Calu3 (cell line): Measurements from ENCODE around the gene ASAP2. TPM values are rescaled to one million over a fixed set of nuclear protein-coding genes. Genes with fewer than 3 reads are reported as not detected.

ENCODE experiments used
- BruUV-seq: library from RNA; stranded (reverse); fragments of 400-500 nt; replicated peaks from 2 replicates; lab custom pipeline; 2021; lab: Mats Ljungman, UMichigan
- CTCF ChIA-PET: fragments of 300-600 bp; sonication (Branson Sonifier 250); formaldehyde crosslinking; loops from one replicate; lab custom pipeline; 2022; ENCODE audit warnings: antibody characterized with exemption; lab: Charles Lee
- DNase-seq: peaks from one replicate; pipeline ENCODE4 v3.0.0; 2022
- H3K27ac Mint-ChIP-seq: one replicate; pipeline ENCODE4 v1.8.0; 2022; ENCODE audit warnings: mixed read lengths; ENCODE audit not compliant: unreplicated experiment
- H3K27me3 Mint-ChIP-seq: one replicate; pipeline ENCODE4 v1.8.0; 2022; ENCODE audit warnings: mixed read lengths; ENCODE audit not compliant: unreplicated experiment
- H3K36me3 Mint-ChIP-seq: one replicate; pipeline ENCODE4 v1.8.0; 2022; ENCODE audit warnings: mild to moderate bottlenecking, moderate library complexity, mixed read lengths; ENCODE audit not compliant: insufficient read depth, unreplicated experiment
- H3K4me1 Mint-ChIP-seq: one replicate; pipeline ENCODE4 v1.8.0; 2022; ENCODE audit warnings: mild to moderate bottlenecking, low read depth, mixed read lengths; ENCODE audit not compliant: unreplicated experiment
- H3K4me3 Mint-ChIP-seq: one replicate; pipeline ENCODE4 v1.8.0; 2022; ENCODE audit warnings: mild to moderate bottlenecking, low read depth, moderate library complexity, mixed read lengths; ENCODE audit not compliant: unreplicated experiment
- H3K9me3 Mint-ChIP-seq: one replicate; pipeline ENCODE4 v1.8.0; 2022; ENCODE audit warnings: low read depth, mixed read lengths; ENCODE audit not compliant: unreplicated experiment
- intact Hi-C: fragments of 100-400 bp; cut with micrococcal nuclease; formaldehyde crosslinking; loops from one replicate; pipeline ENCODE4 v1.10.0; 2022; ENCODE audit not compliant: unreplicated experiment
- total RNA-seq: library from RNA; stranded (reverse); gene quantifications from 2 replicates; pipeline ENCODE4 v1.2.3, GENCODE V29; 2022
- TF ChIP-seq, protein P1 (sequence below): fragments of 200-600 bp; IDR thresholded peaks from one replicate; pipeline ENCODE4 v1.8.0; 2022; ENCODE audit warnings: antibody characterized with exemption; ENCODE audit not compliant: unreplicated experiment

Gene ASAP2
- total RNA-seq, 1 experiment from 2014 or later: 78.6 TPM

DNA sequence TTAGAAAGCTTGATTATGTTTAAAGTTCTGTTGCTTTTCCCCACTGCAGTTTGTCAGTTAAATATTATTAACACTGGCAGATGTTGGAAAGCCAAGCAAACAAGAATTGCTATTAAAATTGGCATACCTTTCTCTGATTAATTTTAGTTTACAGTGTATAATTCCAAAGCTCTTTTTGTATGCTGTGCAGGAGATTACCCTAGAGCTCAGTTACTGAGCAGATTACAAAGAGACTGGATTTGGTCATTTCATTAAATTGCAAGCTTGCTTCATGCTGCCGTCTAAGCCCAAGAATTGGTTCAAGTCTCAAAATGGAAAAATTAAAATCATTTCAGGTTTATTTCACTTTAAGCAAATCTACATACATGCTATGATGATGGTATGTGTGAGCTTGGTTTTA, 2.3 kb downstream of the ASAP2 start:
- Mint-ChIP-seq H3K4me1 (peaks cover 61% of the 10 kb centered on the region), H3K27ac (peak overlapping the region; percentile 84), H3K36me3 (peaks cover 73% of the 10 kb centered on the region), H3K27me3 (no peaks in the 10 kb centered on the region), H3K4me3 (peak overlapping the region; percentile 95), H3K9me3 (no peaks in the 10 kb centered on the region)
- DNase-seq: no peak
- no TSS peak for BruUV-seq
- CTCF ChIA-PET: interaction anchor here (0.6 to 2.4 kb wide), 10 partner anchors 16 to 343 kb away, joined by 3 to 12 read pairs (median 4); no protein-coding TSS in a partner anchor
- TF ChIP-seq, protein P1, sequence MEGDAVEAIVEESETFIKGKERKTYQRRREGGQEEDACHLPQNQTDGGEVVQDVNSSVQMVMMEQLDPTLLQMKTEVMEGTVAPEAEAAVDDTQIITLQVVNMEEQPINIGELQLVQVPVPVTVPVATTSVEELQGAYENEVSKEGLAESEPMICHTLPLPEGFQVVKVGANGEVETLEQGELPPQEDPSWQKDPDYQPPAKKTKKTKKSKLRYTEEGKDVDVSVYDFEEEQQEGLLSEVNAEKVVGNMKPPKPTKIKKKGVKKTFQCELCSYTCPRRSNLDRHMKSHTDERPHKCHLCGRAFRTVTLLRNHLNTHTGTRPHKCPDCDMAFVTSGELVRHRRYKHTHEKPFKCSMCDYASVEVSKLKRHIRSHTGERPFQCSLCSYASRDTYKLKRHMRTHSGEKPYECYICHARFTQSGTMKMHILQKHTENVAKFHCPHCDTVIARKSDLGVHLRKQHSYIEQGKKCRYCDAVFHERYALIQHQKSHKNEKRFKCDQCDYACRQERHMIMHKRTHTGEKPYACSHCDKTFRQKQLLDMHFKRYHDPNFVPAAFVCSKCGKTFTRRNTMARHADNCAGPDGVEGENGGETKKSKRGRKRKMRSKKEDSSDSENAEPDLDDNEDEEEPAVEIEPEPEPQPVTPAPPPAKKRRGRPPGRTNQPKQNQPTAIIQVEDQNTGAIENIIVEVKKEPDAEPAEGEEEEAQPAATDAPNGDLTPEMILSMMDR: no peak
- intact Hi-C loops: loop anchor here (1.0 to 5.0 kb wide), 2 partner anchors 26 to 78 kb away; no protein-coding TSS in a partner anchor

DNA sequence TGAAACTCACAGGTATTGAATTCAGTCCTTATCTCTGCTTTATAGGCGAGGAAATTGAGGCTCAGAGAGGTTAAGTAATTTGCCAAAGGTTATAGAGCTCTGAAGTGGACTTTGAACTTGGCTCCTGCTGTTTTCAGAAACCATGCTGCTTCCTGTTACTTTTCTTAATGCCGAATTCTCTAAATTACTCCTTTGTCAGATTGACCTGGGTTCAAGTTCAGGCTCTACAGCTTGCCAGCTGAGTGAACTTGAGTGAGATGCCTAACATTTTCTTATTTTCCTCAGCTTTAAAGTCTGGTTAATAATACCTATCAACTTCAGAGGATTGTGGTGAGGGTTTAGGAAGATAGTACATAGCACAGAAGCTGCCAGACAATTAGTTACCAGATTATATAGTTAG, 3.4 kb downstream of the ASAP2 start:
- H3K36me3 Mint-ChIP-seq: peaks cover 77% of the 10 kb centered on the region
- peak overlapping the region; percentile 90 for H3K27ac Mint-ChIP-seq
- intact Hi-C loops: no loop called here
- BruUV-seq: no TSS peak
- H3K4me3 Mint-ChIP-seq: peak overlapping the region; percentile 95
- DNase-seq: no peak
- H3K27me3 Mint-ChIP-seq: no peaks in the 10 kb centered on the region
- CTCF ChIA-PET: interaction anchor here (1.6 to 2.4 kb wide), 2 partner anchors 31 to 123 kb away, joined by 4 to 12 read pairs; no protein-coding TSS in a partner anchor
- TF ChIP-seq, protein P1: no peak
- H3K9me3 Mint-ChIP-seq: no peaks in the 10 kb centered on the region
- H3K4me1 Mint-ChIP-seq: peaks cover 56% of the 10 kb centered on the region

DNA sequence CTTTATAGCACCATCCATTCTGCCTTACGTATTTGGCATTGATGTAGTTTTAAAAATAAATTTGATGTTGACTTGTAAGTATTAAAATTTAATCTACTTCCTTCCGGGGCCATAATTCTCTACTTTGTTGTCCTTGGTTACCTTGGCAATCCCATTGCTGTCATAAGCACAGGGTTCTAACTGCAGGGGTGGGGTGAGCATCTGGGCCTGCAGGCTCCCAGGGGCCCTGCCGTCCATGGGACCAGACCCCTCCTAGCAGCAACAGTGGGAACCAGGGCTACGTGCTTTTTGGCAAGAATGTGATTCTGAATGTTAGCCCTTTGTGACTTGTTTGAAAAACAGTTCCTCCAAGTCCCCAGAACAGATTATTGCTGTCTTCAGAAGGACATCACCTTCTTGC, 4.9 kb downstream of the ASAP2 start:
- Mint-ChIP-seq H3K36me3 (peaks cover 77% of the 10 kb centered on the region), H3K27ac (peak overlapping the region; percentile 25), H3K27me3 (no peaks in the 10 kb centered on the region), H3K4me1 (peaks cover 44% of the 10 kb centered on the region), H3K4me3 (peak overlapping the region; percentile 41), H3K9me3 (no peaks in the 10 kb centered on the region)
- TF ChIP-seq, protein P1: no peak
- intact Hi-C loops: no loop called here
- CTCF ChIA-PET: no interaction called here
- DNase-seq: peak; percentile 35
- BruUV-seq: no TSS peak

DNA sequence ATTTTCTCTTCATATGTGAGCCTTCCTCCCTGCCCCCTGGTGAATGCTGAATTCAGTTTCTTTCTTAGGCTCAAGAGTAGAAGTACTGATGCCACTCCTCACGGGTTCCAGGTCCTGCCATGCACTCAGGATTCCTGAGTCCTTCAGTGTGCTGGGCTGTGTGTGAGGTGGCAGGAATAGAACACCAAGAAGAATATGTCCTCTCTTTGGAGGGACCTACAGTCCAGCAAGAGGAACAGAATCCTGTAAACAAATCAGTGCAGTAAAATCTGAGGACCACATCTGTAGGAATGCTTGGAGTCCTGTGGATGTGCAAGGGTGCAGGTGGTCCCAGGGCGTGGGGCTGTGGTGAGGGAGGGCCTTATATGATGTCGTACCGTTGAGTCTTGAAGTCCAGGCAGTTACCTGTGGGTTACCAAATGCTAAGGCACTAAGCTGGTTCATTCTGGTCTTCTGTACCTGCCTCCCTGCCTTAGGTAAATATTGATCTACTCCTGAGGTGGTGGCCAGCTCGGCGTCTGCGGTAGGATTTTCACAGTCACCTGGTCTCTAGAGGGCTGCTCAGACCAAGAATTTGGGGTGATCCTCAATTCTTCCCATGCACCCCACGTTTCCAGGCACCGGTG, 5.5 kb downstream of the ASAP2 start:
- intact Hi-C loops: no loop called here
- Mint-ChIP-seq H3K27me3 (no peaks in the 10 kb centered on the region), H3K9me3 (no peaks in the 10 kb centered on the region), H3K27ac (peak overlapping the region; percentile 25), H3K4me3 (peak overlapping the region; percentile 41), H3K4me1 (peaks cover 45% of the 10 kb centered on the region), H3K36me3 (peaks cover 73% of the 10 kb centered on the region)
- TF ChIP-seq, protein P1: no peak
- CTCF ChIA-PET: interaction anchor here (0.6 kb wide), 1 partner anchor 836 kb away, joined by 4 read pairs; no protein-coding TSS in a partner anchor
- TSS peak; percentile 29 for BruUV-seq
- DNase-seq: peak; percentile 37
